Measurements from ENCODE around the gene TP53BP2. TPM values are rescaled to one million over a fixed set of nuclear protein-coding genes. Genes with fewer than 3 reads are reported as not detected.
"Not testable (repeated sequence)": the region's sequence is repeated elsewhere in the genome, so short reads cannot be mapped to it uniquely, and the experiment has no call there.

TP53BP2 gene
- total RNA-seq, 1 experiment from 2014 or later, result 40.4 TPM

DNA sequence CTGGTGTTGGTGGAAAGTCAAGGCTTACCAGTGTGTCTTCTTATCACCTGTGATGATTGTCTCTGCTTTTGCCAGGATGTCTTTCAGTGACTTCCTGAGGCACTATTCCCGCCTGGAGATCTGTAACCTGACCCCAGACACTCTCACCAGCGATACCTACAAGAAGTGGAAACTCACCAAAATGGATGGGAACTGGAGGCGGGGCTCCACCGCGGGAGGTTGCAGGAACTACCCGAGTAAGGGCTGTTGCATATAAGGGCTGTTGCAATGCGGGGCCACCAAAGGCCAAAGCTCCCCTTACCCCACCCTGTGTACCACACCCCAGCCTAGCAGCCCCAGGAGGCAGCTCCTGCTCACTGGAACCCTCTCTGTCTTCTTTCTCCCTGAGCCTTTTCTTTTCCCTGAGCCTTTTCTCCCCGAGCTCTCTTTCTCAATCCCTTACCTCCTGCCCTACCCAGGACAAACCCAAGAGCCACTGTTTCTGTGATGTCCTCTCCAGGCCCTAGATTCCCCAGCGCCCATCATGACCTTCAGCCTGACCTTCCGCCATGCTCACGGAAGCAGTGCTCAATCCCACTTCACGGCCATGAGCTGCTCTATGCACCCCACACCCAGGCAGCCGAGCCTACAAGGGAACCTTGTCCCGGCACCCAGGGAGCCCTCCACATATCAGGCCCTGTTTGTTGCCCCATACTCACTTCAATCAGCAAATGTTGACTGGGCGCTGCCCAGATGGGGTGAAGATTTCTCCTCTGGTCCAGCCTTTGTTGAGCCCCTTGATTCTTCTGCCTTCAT lies 92.8 kb downstream of the TP53BP2 start:
- peaks cover 12% of the 10 kb centered on the region for H3K4me1 ChIP-seq (replicated peaks)
- no peak for DNase-seq (ENCODE audit: low read depth in 1 of 2, low spot score in 2 of 2)
- no peaks in the 10 kb centered on the region for H3K27me3 ChIP-seq (replicated peaks)
- no peak overlapping the region for H3K4me3 ChIP-seq
- H3K27ac ChIP-seq, result no peak overlapping the region
- peaks cover 98% of the 10 kb centered on the region for H3K36me3 ChIP-seq
- H3K9me3 ChIP-seq (replicated peaks), result no peaks in the 10 kb centered on the region; the same call in 1 of the 2 replicates

- no peaks in the 10 kb centered on the region for H3K27me3 ChIP-seq (replicated peaks)
- no peak overlapping the region for H3K27ac ChIP-seq
- peaks cover 16% of the 10 kb centered on the region for H3K4me1 ChIP-seq (replicated peaks)
- DNase-seq (ENCODE audit: low read depth in 1 of 2, low spot score in 2 of 2), result no peak
- H3K9me3 ChIP-seq (replicated peaks), result no peaks in the 10 kb centered on the region
- no peak overlapping the region for H3K4me3 ChIP-seq
- H3K36me3 ChIP-seq, result peaks cover 98% of the 10 kb centered on the region
Observed at GRCh38 chr1:223751696-223752095, 94.1 kb downstream of the TP53BP2 start.

DNA sequence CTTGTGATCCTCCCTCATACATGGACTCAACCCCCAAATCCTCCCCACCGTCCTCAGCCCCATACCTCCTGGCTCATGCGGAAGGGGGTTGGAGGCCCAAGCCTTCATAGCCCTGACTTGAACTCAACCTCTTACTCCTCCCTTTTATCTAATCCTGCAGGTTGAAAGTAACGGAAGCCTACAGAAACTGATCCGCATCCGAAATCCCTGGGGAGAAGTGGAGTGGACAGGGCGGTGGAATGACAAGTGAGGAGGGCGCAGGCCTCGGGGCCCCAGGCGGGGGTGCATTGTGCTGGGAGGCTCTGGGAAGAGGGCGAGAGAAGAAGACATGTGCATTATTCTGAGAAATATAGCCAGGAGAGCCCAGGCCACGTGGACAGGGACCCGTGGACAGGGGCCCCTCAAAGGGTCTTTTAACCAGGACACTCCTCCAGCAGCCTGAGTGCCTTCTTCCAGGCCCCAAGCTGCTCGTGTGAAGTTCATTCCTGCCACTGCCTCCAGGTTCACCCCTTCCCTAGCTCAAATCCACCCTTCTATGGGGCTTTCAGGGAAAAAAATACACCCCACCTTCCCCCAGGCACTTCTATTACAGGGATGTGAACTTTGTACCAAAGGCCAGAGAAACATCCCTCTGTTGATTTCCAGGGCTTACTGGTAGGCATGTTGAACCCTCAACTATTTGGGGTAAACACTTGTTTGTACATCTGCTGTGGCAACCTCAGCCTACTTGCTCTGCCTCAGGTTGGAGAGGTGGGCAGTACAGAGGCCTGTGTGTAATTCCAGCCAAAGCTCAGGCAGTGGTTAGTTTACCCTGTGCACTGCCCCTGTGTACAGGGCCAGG lies 94.8 kb downstream of the TP53BP2 start:
- Histone ChIP-seq H3K4me1 (replicated peaks) (peaks cover 16% of the 10 kb centered on the region), H3K9me3 (replicated peaks) (no peaks in the 10 kb centered on the region), H3K36me3 (peaks cover 96% of the 10 kb centered on the region), H3K4me3 (no peak overlapping the region), H3K27ac (no peak overlapping the region), H3K27me3 (replicated peaks) (no peaks in the 10 kb centered on the region)
- DNase-seq (ENCODE audit: low read depth in 1 of 2, low spot score in 2 of 2), result no peak

GRCh38 chr1:223748773-223749733 lies 96.7 kb downstream of the TP53BP2 start:
- Histone ChIP-seq H3K36me3 (peaks cover 94% of the 10 kb centered on the region), H3K4me3 (no peak overlapping the region), H3K27ac (no peak overlapping the region), H3K9me3 (replicated peaks) (no peaks in the 10 kb centered on the region), H3K27me3 (replicated peaks) (no peaks in the 10 kb centered on the region), H3K4me1 (replicated peaks) (peaks cover 16% of the 10 kb centered on the region)
- peak in 1 of 2 experiments; percentile 62 for DNase-seq (ENCODE audit: low read depth in 1 of 2, low spot score in 2 of 2)

DNA sequence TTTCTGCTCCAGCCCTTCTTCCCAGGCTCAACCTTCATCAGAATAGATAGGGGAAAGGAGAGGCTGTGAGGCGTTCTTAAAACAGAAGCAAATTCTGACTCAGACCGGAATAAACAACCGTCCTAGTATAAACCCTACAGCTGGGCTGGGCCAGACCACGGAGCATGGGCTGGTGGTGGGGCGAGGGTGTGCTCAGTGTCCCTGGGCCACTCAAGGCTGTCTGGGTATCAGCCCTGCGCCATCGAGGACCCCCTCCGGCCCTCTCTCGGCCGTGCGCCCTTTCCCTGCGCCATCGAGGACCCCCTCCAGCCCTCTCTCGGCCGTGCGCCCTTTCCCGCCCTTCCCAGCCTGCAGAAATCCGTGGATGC lies 97.4 kb downstream of the TP53BP2 start:
- peaks cover 92% of the 10 kb centered on the region for H3K36me3 ChIP-seq
- H3K27me3 ChIP-seq (replicated peaks), result no peaks in the 10 kb centered on the region
- H3K4me3 ChIP-seq, result no peak overlapping the region
- H3K4me1 ChIP-seq (replicated peaks), result peaks cover 16% of the 10 kb centered on the region
- H3K9me3 ChIP-seq (replicated peaks), result no peaks in the 10 kb centered on the region
- no peak overlapping the region for H3K27ac ChIP-seq
- DNase-seq (ENCODE audit: low read depth in 1 of 2, low spot score in 2 of 2), result peak in 1 of 2 experiments; percentile 48

GRCh38 chr1:223747838-223748335 lies 97.9 kb downstream of the TP53BP2 start:
- no peak overlapping the region for H3K27ac ChIP-seq
- H3K36me3 ChIP-seq, result peaks cover 89% of the 10 kb centered on the region
- H3K27me3 ChIP-seq (replicated peaks), result no peaks in the 10 kb centered on the region
- no peaks in the 10 kb centered on the region for H3K9me3 ChIP-seq (replicated peaks)
- H3K4me3 ChIP-seq, result no peak overlapping the region
- DNase-seq (ENCODE audit: low read depth in 1 of 2, low spot score in 2 of 2), result peak in 1 of 2 experiments; percentile 34
- peaks cover 17% of the 10 kb centered on the region for H3K4me1 ChIP-seq (replicated peaks)

DNA sequence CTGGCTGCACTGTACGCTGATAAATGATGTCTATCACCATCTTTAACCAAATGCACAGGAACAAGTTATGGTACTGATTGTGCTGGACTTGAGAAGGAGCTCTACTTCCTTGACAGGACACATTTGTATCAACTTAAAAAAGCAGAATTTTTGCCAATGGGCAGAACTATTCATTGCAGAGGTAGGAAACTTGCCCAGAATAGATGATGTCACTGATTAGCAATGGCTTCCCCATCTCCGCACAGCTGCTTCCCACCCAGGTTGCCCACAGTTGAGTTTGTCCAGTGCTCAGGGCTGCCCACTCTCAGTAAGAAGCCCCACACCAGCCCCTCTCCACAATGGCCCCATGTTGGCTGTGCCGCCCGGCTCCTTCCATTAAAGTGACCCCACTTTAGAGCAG lies 100.0 kb downstream of the TP53BP2 start:
- H3K27ac ChIP-seq, result no peak overlapping the region
- H3K36me3 ChIP-seq, result peaks cover 84% of the 10 kb centered on the region
- no peak for DNase-seq (ENCODE audit: low read depth in 1 of 2, low spot score in 2 of 2)
- H3K9me3 ChIP-seq (replicated peaks), result no peaks in the 10 kb centered on the region
- peaks cover 21% of the 10 kb centered on the region for H3K4me1 ChIP-seq (replicated peaks)
- H3K4me3 ChIP-seq, result no peak overlapping the region
- H3K27me3 ChIP-seq (replicated peaks), result no peaks in the 10 kb centered on the region

DNA sequence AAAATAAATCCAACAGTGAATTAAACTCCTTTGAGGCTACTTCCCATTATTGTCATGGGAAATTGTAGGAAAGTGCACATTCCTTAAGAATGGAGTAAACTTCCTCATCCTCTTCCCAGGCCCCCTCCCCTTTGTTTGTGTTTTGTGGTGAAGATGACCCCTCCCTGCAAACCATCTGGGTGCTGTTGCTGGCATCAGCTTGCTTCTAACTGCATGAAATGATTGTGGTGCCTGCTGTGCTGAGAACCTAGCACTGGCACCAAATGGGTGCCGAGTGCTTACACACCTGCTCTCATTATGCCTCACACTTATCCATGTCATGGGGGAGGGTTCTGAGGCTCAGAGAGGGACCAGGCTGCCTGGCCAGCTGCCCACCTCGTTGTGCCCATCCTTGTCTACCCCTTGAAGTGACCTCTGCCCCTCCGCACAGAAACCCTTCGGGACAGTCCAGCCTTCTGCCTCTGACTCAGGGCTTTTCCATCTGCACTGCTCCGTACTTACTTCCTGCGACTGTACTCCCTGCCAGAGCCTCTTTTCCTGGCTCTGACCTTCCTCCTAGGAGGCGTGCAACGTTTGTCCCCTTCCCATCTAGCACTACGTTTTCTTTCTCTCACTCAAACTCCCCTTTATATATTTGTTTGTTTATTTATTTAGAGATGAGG lies 102.8 kb downstream of the TP53BP2 start:
- Histone ChIP-seq H3K36me3 (peaks cover 78% of the 10 kb centered on the region), H3K9me3 (replicated peaks) (no peaks in the 10 kb centered on the region), H3K27ac (no peak overlapping the region), H3K27me3 (replicated peaks) (no peaks in the 10 kb centered on the region), H3K4me3 (no peak overlapping the region), H3K4me1 (replicated peaks) (peaks cover 9% of the 10 kb centered on the region)
- DNase-seq (ENCODE audit: low read depth in 1 of 2, low spot score in 2 of 2), result no peak

GRCh38 chr1:223741861-223742260 lies 103.9 kb downstream of the TP53BP2 start:
- no peaks in the 10 kb centered on the region for H3K9me3 ChIP-seq (replicated peaks)
- H3K27me3 ChIP-seq (replicated peaks), result no peaks in the 10 kb centered on the region
- no peak for DNase-seq (ENCODE audit: low read depth in 1 of 2, low spot score in 2 of 2)
- H3K4me3 ChIP-seq, result no peak overlapping the region
- no peak overlapping the region for H3K27ac ChIP-seq
- peaks cover 10% of the 10 kb centered on the region for H3K4me1 ChIP-seq (replicated peaks)
- H3K36me3 ChIP-seq, result peaks cover 67% of the 10 kb centered on the region

DNA sequence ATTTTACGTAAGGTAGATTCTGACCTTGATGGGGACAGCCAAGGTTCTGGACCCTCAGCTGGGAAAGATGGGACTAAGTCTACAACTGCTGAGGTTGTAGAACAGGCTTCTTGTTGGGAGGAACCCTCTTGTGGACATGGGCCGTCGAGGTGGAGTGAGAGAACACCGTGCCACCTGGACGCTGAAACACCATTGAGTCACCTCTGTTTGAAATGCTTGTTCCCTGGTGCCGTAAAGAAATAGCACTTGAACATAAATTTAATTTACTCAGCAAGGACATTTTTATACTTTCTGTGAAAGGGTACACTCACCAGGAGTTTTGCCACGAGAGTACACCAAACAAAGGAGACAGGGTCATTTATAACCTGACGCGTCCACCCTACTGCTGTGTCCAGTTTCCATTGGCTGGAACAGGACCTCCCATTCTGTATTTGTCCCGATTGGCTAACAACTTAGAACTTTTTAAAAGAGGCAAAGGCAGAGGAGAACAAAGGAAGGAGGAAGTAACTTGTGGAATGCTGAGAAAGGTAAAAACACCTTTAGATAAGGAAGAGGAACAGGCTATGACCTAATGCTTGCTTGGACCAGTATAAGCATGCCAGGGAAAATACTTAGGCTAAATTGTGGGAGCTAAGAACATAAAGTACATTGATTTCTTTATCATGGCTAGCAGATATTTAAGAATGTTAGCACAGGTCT lies 105.6 kb downstream of the TP53BP2 start:
- DNase-seq (ENCODE audit: low read depth in 1 of 2, low spot score in 2 of 2); H3K27ac ChIP-seq; H3K4me3 ChIP-seq; H3K27me3 ChIP-seq (replicated peaks); H3K9me3 ChIP-seq (replicated peaks): not testable (repeated sequence)
- Histone ChIP-seq H3K36me3 (peaks cover 62% of the 10 kb centered on the region), H3K4me1 (replicated peaks) (peaks cover 14% of the 10 kb centered on the region)

- peaks cover 63% of the 10 kb centered on the region for H3K36me3 ChIP-seq
- no peak for DNase-seq (ENCODE audit: low read depth in 1 of 2, low spot score in 2 of 2)
- no peaks in the 10 kb centered on the region for H3K9me3 ChIP-seq (replicated peaks)
- H3K4me1 ChIP-seq (replicated peaks), result peaks cover 14% of the 10 kb centered on the region
- no peak overlapping the region for H3K4me3 ChIP-seq
- no peaks in the 10 kb centered on the region for H3K27me3 ChIP-seq (replicated peaks)
- H3K27ac ChIP-seq, result no peak overlapping the region
Observed at GRCh38 chr1:223739366-223740037, 106.2 kb downstream of the TP53BP2 start.
